GM12878 (cell line): ENCODE results near the gene TMEM266. TPM values are rescaled to one million over a fixed set of nuclear protein-coding genes. Genes with fewer than 3 reads are reported as not detected.

Source experiments
- ATAC-seq: fragments of 200-7000 bp; cut with Tn5 transposase; 3 replicates; pipeline ENCODE4 v1.9.1; 2020; ENCODE audit warnings: mild to moderate bottlenecking, moderate library complexity
- BruUV-seq: library from RNA; stranded (reverse); fragments of 400-500 nt; replicated peaks from 2 replicates; lab custom pipeline; 2021; lab: Mats Ljungman, UMichigan
- CTCF ChIA-PET: fragments of 300-600 bp; sonication (Branson Sonifier 250); formaldehyde crosslinking; extraction: SDS; loops from one replicate; lab custom pipeline; 2021; ENCODE audit warnings: inconsistent platforms; lab: Yijun Ruan, JAX
- POLR2A ChIA-PET: fragments of 350-600 bp; formaldehyde crosslinking; extraction: SDS; loops from one replicate; lab custom pipeline; 2021; ENCODE audit warnings: inconsistent platforms; lab: Charles Lee
- RAD21 ChIA-PET: fragments of 300-600 bp; sonication (Branson Sonifier 250); formaldehyde crosslinking; loops from one replicate; lab custom pipeline; 2023; ENCODE audit warnings: antibody characterized with exemption; ENCODE audit not compliant: unreplicated experiment; lab: Charles Lee
- SMC1A ChIA-PET: fragments of 300-600 bp; sonication (Branson Sonifier 250); formaldehyde crosslinking; loops from one replicate; lab custom pipeline; 2023; ENCODE audit not compliant: unreplicated experiment, uncharacterized antibody; lab: Charles Lee
- DNase-seq: peaks from one replicate; pipeline ENCODE4 v3.0.0-alpha.2; 2011; ENCODE audit warnings: low read depth, low spot score
- FAIRE-seq: peaks from 3 replicates; lab custom pipeline; 2011; peaks lifted over from hg19 to GRCh38; lab: Jason Lieb, UNC
- H2AFZ ChIP-seq: 2 replicates; pipeline ENCODE4 v1.6.0; 2011; ENCODE audit warnings: low read depth, low read length, control low read depth; ENCODE audit not compliant: control insufficient read depth
- H3K27ac ChIP-seq: 2 replicates; pipeline ENCODE4 v1.5.1; 2011; ENCODE audit warnings: control low read depth; ENCODE audit not compliant: control insufficient read depth, insufficient read depth
- H3K27me3 ChIP-seq, 2 experiments: replicated peaks in 1 of 2; 2 replicates each; pipeline versions ENCODE4 v1.6.0 to v1.6.1; 2011; ENCODE audit warnings: low read length in 1 of 2; ENCODE audit not compliant: control insufficient read depth in 2 of 2, insufficient read depth in 2 of 2
- H3K36me3 ChIP-seq, 2 experiments: 2 replicates each; pipeline ENCODE4 v1.5.1; 2011; ENCODE audit warnings: low read length in 1 of 2; ENCODE audit not compliant: control insufficient read depth in 2 of 2, insufficient read depth in 2 of 2
- H3K4me1 ChIP-seq: 2 replicates; pipeline ENCODE4 v1.6.1; 2011; ENCODE audit warnings: mild to moderate bottlenecking, low read length, moderate library complexity, mixed read lengths; ENCODE audit not compliant: control insufficient read depth, insufficient read depth
- H3K4me2 ChIP-seq: 2 replicates; pipeline ENCODE4 v1.6.0; 2011; ENCODE audit warnings: control low read depth; ENCODE audit not compliant: control insufficient read depth, insufficient read depth
- H3K4me3 ChIP-seq: fragments of 200-600 bp; sonication (generic); 2 replicates; pipeline ENCODE4 v1.5.1; 2016
- H3K79me2 ChIP-seq: 2 replicates; pipeline ENCODE4 v1.6.0; 2011; ENCODE audit warnings: low read length; ENCODE audit not compliant: control insufficient read depth, insufficient read depth
- H3K9ac ChIP-seq: 2 replicates; pipeline ENCODE4 v1.8.0; 2011; ENCODE audit warnings: low read length, control low read depth, mixed read lengths; ENCODE audit not compliant: control insufficient read depth, insufficient read depth
- H3K9me3 ChIP-seq: replicated peaks from 3 replicates; pipeline ENCODE4 v1.5.1; 2011; ENCODE audit warnings: mild to moderate bottlenecking, low read length; ENCODE audit not compliant: control insufficient read depth, insufficient read depth
- H4K20me1 ChIP-seq: 2 replicates; pipeline ENCODE4 v1.6.0; 2011; ENCODE audit not compliant: control insufficient read depth, insufficient read depth
- EGR1 ChIP-seq, 2 experiments: IDR thresholded peaks; 1 replicate in 1 of 2; 2 replicates in 1 of 2; pipeline ENCODE4 v1.6.1; 2011 to 2012; ENCODE audit warnings: low read depth in 2 of 2, low read length in 2 of 2, borderline replicate concordance in 1 of 2, mild to moderate bottlenecking in 1 of 2, moderate library complexity in 1 of 2
- RUNX3 ChIP-seq: IDR thresholded peaks from 2 replicates; pipeline ENCODE4 v1.6.1; 2012; ENCODE audit warnings: low read length, inconsistent platforms
- WGBS: methylation state at CpG from one replicate; pipeline ENCODE4 v1.1.6; 2016; ENCODE audit warnings: low lambda C conversion rate; ENCODE audit not compliant: insufficient replicate concordance, insufficient coverage; ENCODE audit errors: missing lambda C conversion rate; 5-methylcytosine and 5-hydroxymethylcytosine counted together
- in situ Hi-C: fragments of 300-500 bp; cut with MboI; formaldehyde crosslinking; loops from 9 replicates; pipeline ENCODE4 v1.14.3; 2018; ENCODE audit warnings: mixed read lengths
- intact Hi-C: fragments of 100-400 bp; cut with micrococcal nuclease; formaldehyde crosslinking; loops from one replicate; pipeline ENCODE4 v1.14.2; 2022; ENCODE audit not compliant: unreplicated experiment
- polyA plus RNA-seq, 11 experiments: library from polyadenylated mRNA; depleted of rRNA in 4 of 11; unstranded in 6 of 11; stranded (reverse) in 5 of 11; fragments of >200 nt; fragmentation: Nextera tagmentation in 4 of 11; fragmentation: Illumina TruSeq in 1 of 11; extraction: Ambion mirVana in 4 of 11; extraction: Trizol in 1 of 11; gene quantifications; 1 replicate in 1 of 11; 2 replicates in 10 of 11; pipeline versions ENCODE4 v1.2.1 to v1.2.3, GENCODE V29; 2011 to 2016; ENCODE audit warnings: inconsistent platforms in 2 of 11, missing spikeins in 2 of 11, low read depth in 1 of 11
- total RNA-seq, 4 experiments: library from RNA; depleted of rRNA in 3 of 4; stranded (reverse); fragments of >200 nt in 3 of 4; fragmentation: Illumina TruSeq in 1 of 4; extraction: Trizol in 1 of 4; gene quantifications; 2 replicates each; pipeline versions ENCODE4 v1.2.1 to v1.2.3, GENCODE V29; 2013 to 2021
- TF ChIP-seq, protein P1 (sequence below): IDR thresholded peaks from 2 replicates; pipeline ENCODE4 v1.6.1; 2012; ENCODE audit warnings: low read length, inconsistent platforms

TMEM266 gene
- total and polyA plus RNA-seq, 10 of the 15 experiments (the other 5 are each of a cell fraction or from before 2014, with no cell fraction given), result 0.11 to 0.70 (median 0.39) TPM

DNA sequence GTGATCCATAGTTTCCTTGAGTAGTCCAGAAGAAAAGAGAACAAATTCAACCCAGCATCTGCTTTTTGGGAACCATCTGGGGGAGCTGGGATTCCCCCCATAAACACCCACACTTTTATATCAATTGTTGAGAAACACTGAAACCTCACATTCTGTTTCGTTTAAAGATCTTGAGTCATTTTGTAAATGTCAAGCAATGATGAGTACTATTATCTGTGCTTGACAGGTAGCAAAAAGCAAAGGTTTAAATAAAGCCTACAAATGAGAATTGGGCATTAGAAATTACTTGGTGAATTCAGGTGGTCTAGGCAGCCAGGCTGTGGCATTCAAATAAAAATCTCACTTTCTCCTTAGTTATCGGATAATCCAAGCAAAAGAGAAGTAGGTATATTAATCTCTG is 75.7 kb downstream of the TMEM266 start:
- Histone ChIP-seq H3K4me3 (no peak overlapping the region), H3K9me3 (no peaks in the 10 kb centered on the region), H3K27me3 (no peaks in the 10 kb centered on the region), H3K79me2 (no peaks in the 10 kb centered on the region), H3K27ac (no peak overlapping the region), H3K9ac (no peak overlapping the region), H4K20me1 (no peaks in the 10 kb centered on the region), H3K36me3 (no peaks in the 10 kb centered on the region), H3K4me2 (no peak overlapping the region), H3K4me1 (no peaks in the 10 kb centered on the region), H2AFZ (no peak overlapping the region)
- ATAC-seq, result peak; percentile 23; the same call in 2 of the 3 replicates
- TF ChIP-seq, protein P1, sequence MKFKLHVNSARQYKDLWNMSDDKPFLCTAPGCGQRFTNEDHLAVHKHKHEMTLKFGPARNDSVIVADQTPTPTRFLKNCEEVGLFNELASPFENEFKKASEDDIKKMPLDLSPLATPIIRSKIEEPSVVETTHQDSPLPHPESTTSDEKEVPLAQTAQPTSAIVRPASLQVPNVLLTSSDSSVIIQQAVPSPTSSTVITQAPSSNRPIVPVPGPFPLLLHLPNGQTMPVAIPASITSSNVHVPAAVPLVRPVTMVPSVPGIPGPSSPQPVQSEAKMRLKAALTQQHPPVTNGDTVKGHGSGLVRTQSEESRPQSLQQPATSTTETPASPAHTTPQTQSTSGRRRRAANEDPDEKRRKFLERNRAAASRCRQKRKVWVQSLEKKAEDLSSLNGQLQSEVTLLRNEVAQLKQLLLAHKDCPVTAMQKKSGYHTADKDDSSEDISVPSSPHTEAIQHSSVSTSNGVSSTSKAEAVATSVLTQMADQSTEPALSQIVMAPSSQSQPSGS, result peak; percentile 33; the same call in 1 of the 2 replicates
- 0 out of 2 replicates have a peak, but pooled peaks have one; percentile 5 for TF ChIP-seq RUNX3
- no peak for TF ChIP-seq EGR1 (IDR thresholded peaks at IDR 0.05; ENCODE audit: borderline replicate concordance in 1 of 2, low read depth in 2 of 2, low read length in 2 of 2)
- in situ Hi-C loops, result loop anchor here (10.0 kb wide), 1 partner anchor 411 kb away; a partner anchor contains a TSS
- DNase-seq, result no peak
- WGBS, result 0% methylated on average over 2 of the region's 2 CpGs
- CTCF ChIA-PET, result interaction anchor here (0.7 to 13.1 kb wide), 4 partner anchors 8 to 76 kb away, joined by 3 to 347 read pairs (median 3); partner anchors contain the start of gene TMEM266
- no TSS peak for BruUV-seq
- POLR2A ChIA-PET, result interaction anchor here (0.5 kb wide), 1 partner anchor 10 kb away, joined by 8 read pairs; no protein-coding TSS in a partner anchor
- intact Hi-C loops, result no loop called here
- FAIRE-seq, result no peak
- RAD21 ChIA-PET, result interaction anchor here (1.2 to 9.6 kb wide), 2 partner anchors 74 to 325 kb away, joined by 4 to 214 read pairs; partner anchors contain the start of gene TMEM266
- SMC1A ChIA-PET, result interaction anchor here (0.5 to 4.0 kb wide), 4 partner anchors 15 to 180 kb away, joined by 3 to 18 read pairs (median 5); no protein-coding TSS in a partner anchor
